NCI-H2029 (cell line): ENCODE results near the gene PPP4R3A.
"Not testable (repeated sequence)": the region's sequence is repeated elsewhere in the genome, so short reads cannot be mapped to it uniquely, and the experiment has no call there.

ENCODE experiments used
- DNase-seq: peaks from one replicate; lab custom pipeline; 2025; lab: John Stamatoyannopoulos, UW

PPP4R3A gene

DNA sequence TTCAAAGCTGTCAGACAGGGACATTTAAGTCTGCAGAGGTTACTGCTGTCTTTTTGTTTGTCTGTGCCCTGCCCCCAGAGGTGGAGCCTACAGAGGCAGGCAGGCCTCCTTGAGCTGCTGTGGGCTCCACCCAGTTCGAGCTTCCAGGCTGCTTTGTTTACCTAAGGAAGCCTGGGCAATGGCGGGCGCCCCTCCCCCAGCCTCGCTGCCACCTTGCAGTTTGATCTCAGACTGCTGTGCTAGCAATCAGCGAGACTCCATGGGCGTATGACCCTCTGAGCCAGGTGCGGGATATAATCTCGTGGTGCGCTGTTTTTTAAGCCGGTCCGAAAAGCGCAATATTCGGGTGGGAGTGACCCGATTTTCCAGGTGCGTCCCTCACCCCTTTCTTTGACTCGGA is 73.8 kb downstream of the PPP4R3A start:
- not testable (repeated sequence) for DNase-seq

- no peak for DNase-seq
Measured at GRCh38 chr14:91429385-91429784, 80.7 kb downstream of the PPP4R3A start.

GRCh38 chr14:91428931-91429330 is 81.2 kb downstream of the PPP4R3A start:
- not testable (repeated sequence) for DNase-seq

DNA sequence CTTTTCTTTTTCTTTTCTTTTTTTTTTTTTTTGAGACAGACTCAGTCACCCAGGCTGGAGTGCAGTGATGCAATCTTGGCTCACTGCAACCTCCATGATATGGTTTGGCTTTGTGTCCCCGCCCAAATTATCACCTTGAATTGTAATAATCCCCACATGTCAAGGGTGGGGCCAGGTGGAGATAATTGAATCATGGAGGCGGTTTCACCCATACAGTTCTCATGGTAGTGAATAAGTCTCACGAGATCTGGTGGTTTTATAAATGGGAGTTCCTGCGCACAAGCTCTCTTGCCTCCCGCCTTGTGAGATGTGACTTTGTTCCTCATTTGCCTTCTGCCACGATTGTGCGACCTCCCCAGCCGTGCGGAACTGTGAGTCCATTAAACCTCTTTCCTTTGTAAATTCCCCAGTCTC is 84.6 kb downstream of the PPP4R3A start:
- DNase-seq: not testable (repeated sequence)

- no peak for DNase-seq
Measured at GRCh38 chr14:91424813-91425530, 85.1 kb downstream of the PPP4R3A start.

- no peak for DNase-seq
Measured at GRCh38 chr14:91420686-91421085, 89.4 kb downstream of the PPP4R3A start.

DNA sequence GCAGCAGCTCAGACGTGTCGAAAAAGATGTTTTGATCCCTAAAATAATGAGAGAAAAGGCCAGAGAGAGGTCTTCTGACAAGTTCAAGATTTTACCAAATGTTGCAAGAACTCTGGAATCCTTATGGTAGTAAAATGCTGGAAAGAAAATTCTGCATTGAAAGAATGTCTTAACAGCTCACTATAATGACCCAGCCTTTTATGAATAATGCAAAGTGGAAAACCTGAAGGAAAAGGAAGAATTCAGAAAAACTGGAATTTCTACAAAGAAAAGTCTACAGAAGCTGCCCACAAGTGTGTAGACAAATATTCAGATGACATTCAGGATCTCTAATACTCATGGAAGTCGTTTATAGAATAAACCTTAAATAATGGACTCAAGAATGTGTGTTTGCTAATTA is 90.7 kb downstream of the PPP4R3A start:
- no peak for DNase-seq

DNA sequence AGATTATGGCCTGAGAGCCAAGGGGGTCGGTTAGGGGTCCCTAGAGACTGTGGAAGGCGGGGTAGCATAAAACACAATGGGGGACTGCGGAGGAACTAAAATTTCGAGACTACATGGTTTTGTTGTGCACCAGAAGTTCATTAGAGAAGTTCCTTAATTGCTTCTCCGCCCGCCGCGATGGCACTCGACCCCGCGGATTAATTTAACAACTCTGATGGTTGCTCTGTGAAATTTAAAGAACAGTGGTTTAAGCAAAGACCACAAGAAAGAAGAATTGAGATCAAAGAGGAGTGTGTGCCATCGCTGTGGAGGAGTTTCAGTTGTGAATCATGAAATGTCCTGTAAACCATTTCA is 91.1 kb downstream of the PPP4R3A start:
- DNase-seq: no peak

- no peak for DNase-seq
Measured at GRCh38 chr14:91418387-91419043, 91.6 kb downstream of the PPP4R3A start.

DNA sequence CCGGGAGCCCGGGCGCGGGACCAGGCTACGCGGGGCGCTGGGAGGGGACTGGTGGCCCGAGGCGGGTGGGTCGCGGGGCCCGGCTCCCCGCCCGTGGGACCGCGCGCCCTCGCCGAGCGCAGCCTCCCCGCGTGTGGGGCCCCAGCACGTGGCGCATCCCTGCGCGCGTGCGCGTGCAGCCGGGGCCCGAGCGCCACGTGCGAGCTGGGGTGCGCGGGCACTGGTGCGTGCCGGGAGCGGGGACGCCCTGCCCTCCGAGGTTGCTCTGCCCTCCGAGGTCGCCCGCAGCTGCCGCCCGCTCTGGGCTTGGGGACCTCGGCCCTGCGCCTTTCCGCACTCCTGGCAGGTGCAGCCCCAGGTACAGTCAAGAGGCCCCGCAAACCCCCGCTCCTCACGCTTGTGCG is 92.1 kb downstream of the PPP4R3A start:
- no peak for DNase-seq

DNA sequence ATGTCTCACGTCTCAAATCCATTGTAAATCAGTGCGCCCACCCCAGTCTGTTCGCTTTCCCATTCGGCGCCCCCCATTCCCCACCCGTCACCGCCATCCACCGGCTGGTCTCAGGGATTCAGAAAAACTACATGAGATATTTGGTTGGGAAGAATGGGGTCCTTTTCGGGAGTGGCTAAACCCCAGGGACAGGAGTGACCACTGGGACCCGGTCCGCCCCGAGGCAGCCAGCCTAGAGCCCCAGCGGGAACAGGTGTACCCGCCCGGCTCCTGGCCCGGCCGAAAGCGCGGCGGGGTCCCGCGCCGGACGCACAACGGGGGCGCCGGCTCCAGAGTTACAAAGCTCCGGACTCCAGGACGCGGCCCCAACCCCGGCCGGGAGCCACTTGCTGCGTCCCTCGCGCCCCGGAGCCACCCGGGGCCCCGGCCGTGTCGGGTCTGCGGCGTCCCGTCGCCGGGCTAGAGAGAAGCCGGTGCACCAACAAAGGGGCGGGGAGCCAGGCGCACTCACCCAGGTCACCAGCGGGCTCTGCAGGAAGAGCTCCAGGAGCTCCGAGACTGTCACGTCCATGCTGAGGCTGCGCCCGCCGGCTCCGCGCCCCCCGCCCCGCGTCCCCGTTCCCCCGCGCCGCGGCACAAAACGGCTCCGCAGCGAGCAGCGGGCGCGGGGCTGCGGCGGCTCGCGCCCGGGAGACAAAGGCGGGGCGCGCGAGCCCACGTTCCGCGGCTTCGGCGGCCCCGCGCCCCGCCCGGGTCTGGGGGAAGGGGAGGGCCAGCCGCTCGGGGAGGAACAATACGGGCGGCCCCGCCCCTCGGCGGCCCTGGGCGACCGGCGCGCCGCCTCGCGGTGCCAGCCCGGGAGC is 92.8 kb downstream of the PPP4R3A start, which contains the start of gene CCDC88C:
CCDC88C (minus strand) TSS at position 701 of the 863 bp plus-strand sequence; CDS start at position 571, 130 bp downstream.
- DNase-seq: no peak

GRCh38 chr14:91416744-91417119 is 93.4 kb downstream of the PPP4R3A start:
- no peak for DNase-seq

GRCh38 chr14:91415794-91416743 is 94.0 kb downstream of the PPP4R3A start:
- no peak for DNase-seq

GRCh38 chr14:91414475-91414833 is 95.7 kb downstream of the PPP4R3A start:
- DNase-seq: no peak

DNA sequence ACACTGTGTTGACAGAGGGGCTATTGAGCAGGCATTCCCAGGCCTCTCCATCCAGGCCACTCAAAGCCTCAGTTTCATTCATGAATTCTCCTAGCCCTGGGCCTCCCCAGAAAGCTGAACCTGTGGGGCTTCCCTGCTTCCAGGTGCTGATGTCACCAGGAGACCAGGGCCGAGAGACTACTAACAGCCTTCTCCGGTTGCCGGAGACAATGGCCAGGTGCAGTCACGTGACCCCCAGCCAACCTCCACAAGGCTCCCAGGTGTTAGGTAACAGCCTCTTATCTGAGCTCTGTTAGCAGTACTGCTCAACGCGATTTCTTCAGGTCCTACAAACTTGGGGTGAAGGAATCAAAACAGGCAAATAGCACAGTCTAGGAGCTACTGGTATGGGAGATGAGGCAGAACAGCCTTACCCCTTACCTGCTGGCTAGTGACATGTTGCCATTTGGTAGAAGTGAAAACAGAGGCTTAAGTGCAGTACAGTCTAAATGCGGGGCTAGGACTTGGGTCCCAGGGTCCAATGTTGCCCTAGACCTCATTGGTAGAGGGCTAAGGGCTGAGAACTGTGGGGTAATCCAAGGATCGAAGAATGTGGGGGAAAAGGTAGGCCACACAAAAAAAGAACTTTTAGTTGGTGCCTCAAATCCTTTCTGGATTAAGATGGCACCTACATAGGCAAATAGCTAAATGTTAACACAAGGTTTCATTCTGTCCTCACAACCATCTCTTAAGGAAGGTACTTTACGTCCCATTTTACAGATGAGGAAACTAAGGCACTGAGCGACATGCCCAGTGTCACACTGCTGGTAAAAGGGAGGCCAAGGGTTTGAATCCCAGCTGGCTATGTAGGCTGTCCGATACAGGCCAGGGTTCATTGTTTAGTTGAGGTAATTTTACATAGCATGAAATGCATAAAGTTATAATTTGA is 96.3 kb downstream of the PPP4R3A start:
- peak; percentile 89 for DNase-seq

GRCh38 chr14:91412939-91413338 is 97.2 kb downstream of the PPP4R3A start:
- DNase-seq: no peak

DNA sequence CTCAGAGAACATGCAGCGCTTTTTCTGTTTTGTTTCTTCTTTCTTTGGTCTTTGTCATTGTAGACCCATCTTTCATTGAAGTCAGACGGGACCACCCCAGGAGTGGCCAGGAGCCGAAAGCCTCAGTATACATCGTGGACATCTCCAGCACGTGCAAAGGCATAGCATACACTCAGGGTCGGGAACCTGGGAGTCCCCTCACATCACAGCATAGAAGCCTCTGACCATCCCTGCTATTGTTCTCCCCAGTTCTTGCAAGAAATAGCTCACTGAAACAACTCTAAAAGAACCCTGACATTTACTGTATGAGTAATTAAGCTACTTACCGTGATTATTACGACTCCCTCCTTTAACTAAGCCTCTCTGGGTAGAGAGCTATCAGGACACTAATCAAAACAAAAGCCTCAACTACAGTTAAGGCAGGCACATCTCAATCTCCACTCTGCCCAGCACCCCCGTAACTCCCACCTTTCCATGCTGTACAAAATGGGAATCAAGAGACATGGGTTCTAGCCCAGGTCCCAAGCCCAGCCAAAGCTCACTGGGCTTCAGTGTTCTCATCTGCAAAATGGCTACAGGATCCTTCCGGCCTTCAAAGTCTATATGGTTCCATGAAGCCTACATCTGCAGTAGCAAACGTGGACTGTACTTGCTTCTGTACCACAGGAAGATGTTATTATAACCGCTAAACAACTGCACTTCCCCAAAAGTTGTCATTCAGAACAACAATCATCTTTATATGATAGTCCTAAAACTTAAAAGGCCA is 99.2 kb downstream of the PPP4R3A start:
- DNase-seq: no peak

DNA sequence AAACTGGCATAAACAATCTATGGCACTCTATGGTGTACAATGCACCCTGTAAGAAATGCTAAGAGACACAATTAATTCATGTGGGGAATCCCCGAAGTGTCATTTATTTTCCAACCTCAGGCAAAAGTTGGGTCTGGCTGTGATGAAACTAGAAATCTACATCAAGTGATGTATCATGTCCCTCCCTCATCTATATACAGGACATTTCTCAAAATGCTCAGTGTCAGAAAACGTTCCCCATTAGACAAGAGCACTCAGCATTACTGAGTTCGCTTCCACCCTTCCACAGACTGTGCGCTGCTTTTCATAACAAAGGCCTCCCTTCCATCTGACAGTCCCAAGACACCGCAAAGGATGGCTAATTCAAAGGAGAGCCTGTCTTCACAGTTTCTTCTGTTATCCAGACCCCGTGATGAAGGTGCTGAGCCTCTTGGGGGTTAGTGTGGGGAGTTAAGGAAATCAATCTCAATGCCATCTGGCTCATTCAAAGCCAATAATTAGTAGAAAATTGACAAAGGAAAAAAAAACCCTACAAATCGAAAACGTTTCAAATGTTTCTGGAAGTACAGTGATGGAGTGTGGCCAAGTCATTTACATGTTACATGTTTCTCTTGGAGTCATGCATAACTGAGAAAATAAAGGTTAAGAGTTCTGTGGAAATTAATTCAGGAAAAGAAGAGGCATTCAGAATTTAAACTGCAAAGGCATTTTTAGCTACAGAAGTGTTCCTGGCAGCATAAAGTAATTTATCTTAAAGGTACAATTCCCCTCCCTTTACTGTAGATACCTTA is 100.0 kb downstream of the PPP4R3A start:
- DNase-seq: no peak

DNA sequence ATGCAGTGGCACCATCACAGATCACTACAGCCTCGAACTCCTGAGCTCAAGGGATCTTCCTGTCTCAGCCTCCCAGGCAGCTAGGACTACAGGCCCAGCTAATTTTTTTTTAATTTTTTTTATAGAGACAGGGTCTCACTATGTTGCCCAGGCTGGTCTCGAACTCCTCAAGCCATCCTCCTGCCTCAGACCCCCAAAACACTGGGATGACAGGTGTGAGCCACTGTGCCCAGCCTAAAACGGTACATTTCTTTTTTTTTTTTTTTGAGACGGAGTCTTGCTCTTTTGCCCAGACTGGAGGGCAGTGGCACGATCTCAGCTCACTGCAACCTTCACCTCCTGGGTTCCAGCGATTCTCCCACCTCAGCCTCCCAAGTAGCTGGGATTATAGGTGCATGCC is 100.9 kb downstream of the PPP4R3A start:
- not testable (repeated sequence) for DNase-seq
